GM18507 (cell line): ENCODE data around the gene ZFYVE19.
"Not testable (repeated sequence)": the region's sequence is repeated elsewhere in the genome, so short reads cannot be mapped to it uniquely, and the experiment has no call there.

ENCODE experiments used
- DNase-seq: peaks from one replicate; pipeline ENCODE4 v3.0.0; 2011; ENCODE audit warnings: low read depth; ENCODE audit not compliant: insufficient read length; ENCODE audit errors: extremely low spot score
- FAIRE-seq: peaks from 2 replicates; lab custom pipeline; 2011; peaks lifted over from hg19 to GRCh38; lab: Jason Lieb, UNC

ZFYVE19 gene

DNA sequence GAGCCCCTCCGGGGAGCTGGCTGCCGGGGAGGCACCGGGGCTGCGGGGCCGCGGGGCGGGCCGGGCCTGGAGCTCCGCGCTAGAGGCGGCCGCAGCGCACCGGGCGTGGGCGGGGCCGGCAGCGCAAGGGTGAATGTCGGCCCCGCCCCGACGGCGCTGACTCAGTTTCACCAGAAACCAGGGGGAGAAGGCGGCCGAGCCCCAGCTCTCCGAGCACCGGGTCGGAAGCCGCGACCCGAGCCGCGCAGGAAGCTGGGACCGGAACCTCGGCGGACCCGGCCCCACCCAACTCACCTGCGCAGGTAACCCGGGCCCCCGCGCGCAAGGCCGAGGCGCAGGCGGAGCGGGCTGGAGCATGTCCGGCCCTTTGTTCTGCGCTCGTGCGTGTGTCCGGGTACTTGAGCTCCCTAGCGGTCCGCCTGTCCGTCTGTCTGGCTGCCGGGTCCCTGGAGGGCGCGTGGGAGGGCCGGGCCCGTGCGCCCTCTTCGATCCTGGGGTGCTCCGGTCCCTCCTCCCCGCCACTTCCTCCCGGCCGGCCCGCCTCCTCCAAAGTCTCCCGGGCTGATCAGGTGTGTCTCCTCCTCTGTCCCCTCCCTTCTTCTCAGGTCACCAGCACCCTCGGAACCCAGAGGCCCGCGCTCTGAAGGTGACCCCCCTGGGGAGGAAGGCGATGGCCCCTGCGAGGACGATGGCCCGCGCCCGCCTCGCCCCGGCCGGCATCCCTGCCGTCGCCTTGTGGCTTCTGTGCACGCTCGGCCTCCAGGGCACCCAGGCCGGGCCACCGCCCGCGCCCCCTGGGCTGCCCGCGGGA is 37.2 kb downstream of the ZFYVE19 start, which contains the start of gene SPINT1:
Gene SPINT1 (plus strand): TSS at position 164 of the 811 bp plus-strand sequence. CDS start 507 bp downstream, at position 671.
- FAIRE-seq (no peak), DNase-seq (peak; percentile 38)

DNA sequence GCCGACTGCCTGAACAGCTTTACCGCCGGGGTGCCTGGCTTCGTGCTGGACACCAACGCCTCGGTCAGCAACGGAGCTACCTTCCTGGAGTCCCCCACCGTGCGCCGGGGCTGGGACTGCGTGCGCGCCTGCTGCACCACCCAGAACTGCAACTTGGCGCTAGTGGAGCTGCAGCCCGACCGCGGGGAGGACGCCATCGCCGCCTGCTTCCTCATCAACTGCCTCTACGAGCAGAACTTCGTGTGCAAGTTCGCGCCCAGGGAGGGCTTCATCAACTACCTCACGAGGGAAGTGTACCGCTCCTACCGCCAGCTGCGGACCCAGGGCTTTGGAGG is 37.8 kb downstream of the ZFYVE19 start:
- DNase-seq (no peak), FAIRE-seq (no peak)

DNA sequence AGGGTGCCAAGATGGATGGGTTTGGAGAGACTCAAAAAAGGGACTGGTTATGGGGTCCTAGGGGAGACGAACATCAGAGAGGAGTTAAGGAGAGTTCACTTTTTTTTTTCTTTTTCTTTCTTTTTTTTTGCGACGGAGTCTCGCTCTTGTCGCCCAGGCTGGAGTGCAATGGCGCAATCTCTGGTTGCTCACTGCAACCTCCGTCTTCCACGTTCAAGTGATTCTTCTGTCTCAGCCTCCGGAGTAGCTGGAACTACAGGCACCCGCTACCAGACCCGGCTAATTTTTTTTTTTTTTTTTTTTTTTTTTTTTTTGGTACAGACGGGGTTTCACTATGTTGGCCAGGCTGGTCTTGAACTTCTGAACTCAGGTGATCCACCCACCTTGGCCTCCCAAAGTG is 38.1 kb downstream of the ZFYVE19 start:
- FAIRE-seq: no peak
- no peak for DNase-seq

GRCh38 chr15:40845511-40846284 is 38.8 kb downstream of the ZFYVE19 start:
- DNase-seq: no peak
- FAIRE-seq: no peak

DNA sequence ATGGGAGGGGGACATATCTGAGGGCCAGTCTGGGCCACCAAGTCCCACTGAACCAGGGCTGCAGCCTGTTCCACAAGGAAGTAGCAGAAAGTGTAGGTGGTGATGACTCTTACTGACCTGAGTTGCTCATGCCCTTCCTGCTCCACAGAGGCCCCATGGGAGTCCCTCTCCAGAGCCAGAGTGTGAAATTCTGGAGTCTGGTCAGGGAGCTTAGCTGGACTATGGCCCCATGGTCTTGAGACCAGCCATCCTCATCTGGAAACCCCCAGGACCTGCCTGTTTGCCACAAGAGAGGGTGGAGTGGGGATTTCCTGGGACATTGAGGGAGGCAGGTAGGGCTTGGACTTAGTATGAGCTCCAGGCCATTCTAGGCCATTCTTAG is 39.9 kb downstream of the ZFYVE19 start:
- DNase-seq (no peak), FAIRE-seq (no peak)

DNA sequence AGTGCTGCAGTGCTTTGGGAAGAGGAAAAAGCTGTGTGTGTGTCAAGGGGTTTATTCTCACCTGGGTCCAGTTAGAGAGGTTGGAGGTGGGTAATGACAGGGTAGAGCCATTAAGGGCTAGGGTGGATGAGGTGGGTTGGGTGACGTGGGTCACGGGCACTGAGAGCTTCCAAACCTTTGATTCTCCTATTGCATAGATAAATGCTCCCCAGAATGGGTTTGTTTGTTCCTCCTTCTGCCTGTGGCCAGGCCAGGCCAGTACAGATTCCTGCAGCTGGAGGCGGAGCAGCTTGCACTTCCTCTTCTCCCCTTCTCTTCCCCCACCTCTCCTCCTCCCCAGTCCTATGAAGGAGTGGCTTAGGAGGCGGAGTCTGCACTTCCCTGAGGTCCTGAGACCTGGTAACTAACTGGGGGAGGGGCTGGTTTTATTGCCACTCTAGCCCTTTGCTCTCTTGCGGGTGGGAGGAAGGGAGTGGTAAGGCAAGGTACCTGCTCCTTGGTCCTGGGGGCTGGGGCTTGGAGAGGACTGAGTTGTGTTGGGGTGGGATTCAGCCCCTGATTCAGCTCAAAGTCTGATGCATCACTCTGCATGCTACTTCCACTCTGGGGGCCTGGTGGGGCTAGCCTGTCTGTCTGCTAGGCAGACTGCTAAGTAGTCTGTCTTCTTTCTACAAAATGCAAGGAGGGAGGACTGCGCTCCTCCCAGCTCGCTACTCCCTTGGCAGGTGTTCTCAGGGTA is 40.5 kb downstream of the ZFYVE19 start:
- DNase-seq (peak; percentile 39), FAIRE-seq (peak; percentile 77)

GRCh38 chr15:40850576-40851112 is 43.8 kb downstream of the ZFYVE19 start:
- no peak for FAIRE-seq
- DNase-seq: no peak

DNA sequence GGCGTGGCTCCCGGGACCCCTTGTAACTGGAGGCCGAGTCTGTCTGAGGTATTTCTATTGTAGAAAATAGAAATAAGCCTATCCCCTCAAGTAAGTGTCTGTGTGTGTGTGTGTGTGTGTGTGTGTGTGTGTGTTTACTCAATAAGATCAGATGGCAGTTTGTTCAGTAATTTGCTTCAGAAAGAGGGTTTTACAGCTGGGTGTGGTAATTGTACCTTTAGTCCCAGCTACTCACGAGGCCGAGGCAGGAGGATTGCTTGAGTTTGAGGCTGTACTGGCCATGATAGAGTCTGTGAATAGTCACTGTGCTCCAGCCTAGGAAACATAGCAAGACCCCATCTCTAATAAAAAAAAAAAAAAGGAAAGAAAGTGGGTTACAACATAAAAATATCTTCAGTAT is 45.6 kb downstream of the ZFYVE19 start:
- FAIRE-seq: no peak
- DNase-seq: no peak

DNA sequence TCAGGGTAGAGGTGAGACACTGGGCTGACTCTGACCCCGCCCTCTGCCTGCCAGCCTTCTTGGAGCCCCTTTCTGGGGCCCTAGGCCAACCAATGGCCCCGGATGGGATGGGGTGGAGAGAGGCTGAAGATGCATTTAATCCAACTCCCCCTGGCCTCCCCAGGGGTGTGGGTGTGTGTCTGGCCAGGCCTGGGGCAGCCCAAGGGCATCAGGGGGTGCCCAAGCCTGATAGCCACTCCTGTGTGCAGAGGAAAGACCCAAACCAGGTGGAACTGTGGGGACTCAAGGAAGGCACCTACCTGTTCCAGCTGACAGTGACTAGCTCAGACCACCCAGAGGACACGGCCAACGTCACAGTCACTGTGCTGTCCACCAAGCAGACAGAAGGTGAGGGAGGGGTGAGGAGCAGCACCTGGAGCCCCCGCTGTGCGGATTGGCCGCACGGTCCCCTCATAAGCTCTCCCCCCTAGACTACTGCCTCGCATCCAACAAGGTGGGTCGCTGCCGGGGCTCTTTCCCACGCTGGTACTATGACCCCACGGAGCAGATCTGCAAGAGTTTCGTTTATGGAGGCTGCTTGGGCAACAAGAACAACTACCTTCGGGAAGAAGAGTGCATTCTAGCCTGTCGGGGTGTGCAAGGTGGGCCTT is 46.5 kb downstream of the ZFYVE19 start:
- FAIRE-seq (no peak), DNase-seq (no peak)

GRCh38 chr15:40854161-40854560 is 47.3 kb downstream of the ZFYVE19 start:
- DNase-seq (no peak), FAIRE-seq (no peak)

GRCh38 chr15:40855706-40856234 is 48.9 kb downstream of the ZFYVE19 start:
- DNase-seq: no peak
- no peak for FAIRE-seq

- FAIRE-seq (no peak), DNase-seq (no peak)
These were observed 49.9 kb downstream of the ZFYVE19 start for GRCh38 chr15:40856746-40857145.

- DNase-seq: peak; percentile 77
- FAIRE-seq: peak; percentile 82
These were observed 50.9 kb downstream of the ZFYVE19 start for GRCh38 chr15:40857601-40858341.

DNA sequence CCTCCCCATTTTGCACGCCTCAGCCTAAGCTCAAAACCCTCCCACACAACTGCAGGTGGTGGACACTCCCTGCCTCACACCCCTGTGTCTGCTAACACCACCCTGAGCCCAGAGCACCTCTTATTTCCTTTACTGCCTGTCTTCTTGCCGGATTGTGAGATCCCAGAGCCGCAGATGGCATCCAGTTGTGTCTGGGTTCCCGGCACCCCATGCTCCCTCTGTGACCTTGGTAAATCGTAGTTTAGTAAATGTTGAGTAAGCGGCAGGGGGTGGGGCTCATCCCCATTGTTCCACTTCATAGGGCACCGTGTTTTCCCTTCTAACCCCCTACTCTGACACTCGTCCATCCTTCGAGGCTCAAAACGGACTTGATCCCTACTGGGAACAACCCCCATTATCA is 51.8 kb downstream of the ZFYVE19 start:
- DNase-seq: no peak
- no peak for FAIRE-seq

- peak; percentile 73 for DNase-seq
- FAIRE-seq: peak; percentile 86
These were observed 52.4 kb downstream of the ZFYVE19 start for GRCh38 chr15:40859206-40859851.

- not testable (repeated sequence) for DNase-seq, FAIRE-seq
These were observed 54.3 kb downstream of the ZFYVE19 start for GRCh38 chr15:40861147-40861546.

GRCh38 chr15:40863660-40864270 is 56.9 kb downstream of the ZFYVE19 start:
- DNase-seq (no peak), FAIRE-seq (no peak)
